ENCODE data around the gene MAGEA8. TPM values are rescaled to one million over a fixed set of nuclear protein-coding genes. Genes with fewer than 3 reads are reported as not detected.

The MAGEA8 gene
- total and polyA plus RNA-seq, 9 of the 15 experiments (the other 6 are each of a cell fraction or from before 2014, with no cell fraction given): 0.49 to 4.6 (median 1.9) TPM

DNA sequence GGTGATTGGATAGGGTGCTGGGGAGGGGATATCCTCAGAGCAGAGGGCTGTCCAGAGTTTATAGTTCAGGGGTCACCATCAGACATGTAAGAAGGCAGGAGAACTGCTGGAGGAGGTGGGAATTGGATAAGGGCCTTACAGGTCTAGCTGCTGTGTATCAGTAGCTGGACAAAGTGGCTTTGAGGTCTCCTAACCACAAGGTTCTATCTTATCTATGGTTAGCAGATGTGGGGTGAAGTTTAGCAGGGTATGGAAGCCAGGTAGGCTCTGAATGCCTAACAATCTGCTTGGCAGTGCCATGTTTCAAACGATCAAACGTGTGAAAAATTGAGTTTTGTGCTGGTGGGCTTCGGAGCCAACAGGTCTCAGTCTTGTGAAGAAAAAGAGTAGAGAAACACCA, 32.1 kb upstream of the MAGEA8 start:
- no peak overlapping the region; the same call in 2 of the 3 replicates for H3K27ac ChIP-seq (ENCODE audit: extremely low read depth, low read depth, low read length)
- H3K36me3 ChIP-seq (ENCODE audit: control insufficient read depth, insufficient read depth, low read length): no peaks in the 10 kb centered on the region
- peak; percentile 69 for FAIRE-seq
- TF ChIP-seq KDM1A (IDR thresholded peaks at IDR 0.05) (0 out of 4 replicates have a peak, but pooled peaks of 1 of the 2 experiments have one; percentile 17), NCOR1 (IDR thresholded peaks at IDR 0.05) (peak; percentile 79), ZNF224 (CRISPR knock-in tag; IDR thresholded peaks at IDR 0.05) (no peak), PCBP1 (IDR thresholded peaks at IDR 0.05; ENCODE audit: low read depth, low read length, poor library complexity, severe bottlenecking) (no peak), HMG20A (CRISPR knock-in tag; conservative IDR thresholded peaks at IDR 0.05) (no peak), ZNF668 (CRISPR knock-in tag; IDR thresholded peaks at IDR 0.05) (no peak), E2F3 (CRISPR knock-in tag; IDR thresholded peaks at IDR 0.05) (no peak), FOXK2 (conservative IDR thresholded peaks at IDR 0.05 in 1 of 2, IDR thresholded peaks at IDR 0.05 in 1 of 2; ENCODE audit: low read depth in 2 of 2) (no peak), KLF6 (CRISPR knock-in tag; IDR thresholded peaks at IDR 0.05; ENCODE audit: borderline replicate concordance) (no peak), SNIP1 (IDR thresholded peaks at IDR 0.05; ENCODE audit: low read depth) (no peak), ZNF239 (CRISPR knock-in tag; IDR thresholded peaks at IDR 0.05) (no peak), BRD9 (IDR thresholded peaks at IDR 0.05; ENCODE audit: low read depth, partially characterized antibody) (no peak), BRCA1 (IDR thresholded peaks at IDR 0.05) (no peak), BRCA1 (CRISPR knock-in tag; IDR thresholded peaks at IDR 0.05) (no peak)
- TF ChIP-seq, protein P1, sequence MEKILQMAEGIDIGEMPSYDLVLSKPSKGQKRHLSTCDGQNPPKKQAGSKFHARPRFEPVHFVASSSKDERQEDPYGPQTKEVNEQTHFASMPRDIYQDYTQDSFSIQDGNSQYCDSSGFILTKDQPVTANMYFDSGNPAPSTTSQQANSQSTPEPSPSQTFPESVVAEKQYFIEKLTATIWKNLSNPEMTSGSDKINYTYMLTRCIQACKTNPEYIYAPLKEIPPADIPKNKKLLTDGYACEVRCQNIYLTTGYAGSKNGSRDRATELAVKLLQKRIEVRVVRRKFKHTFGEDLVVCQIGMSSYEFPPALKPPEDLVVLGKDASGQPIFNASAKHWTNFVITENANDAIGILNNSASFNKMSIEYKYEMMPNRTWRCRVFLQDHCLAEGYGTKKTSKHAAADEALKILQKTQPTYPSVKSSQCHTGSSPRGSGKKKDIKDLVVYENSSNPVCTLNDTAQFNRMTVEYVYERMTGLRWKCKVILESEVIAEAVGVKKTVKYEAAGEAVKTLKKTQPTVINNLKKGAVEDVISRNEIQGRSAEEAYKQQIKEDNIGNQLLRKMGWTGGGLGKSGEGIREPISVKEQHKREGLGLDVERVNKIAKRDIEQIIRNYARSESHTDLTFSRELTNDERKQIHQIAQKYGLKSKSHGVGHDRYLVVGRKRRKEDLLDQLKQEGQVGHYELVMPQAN (IDR thresholded peaks at IDR 0.05; ENCODE audit: borderline replicate concordance): no peak
- TF ChIP-seq, protein P2, sequence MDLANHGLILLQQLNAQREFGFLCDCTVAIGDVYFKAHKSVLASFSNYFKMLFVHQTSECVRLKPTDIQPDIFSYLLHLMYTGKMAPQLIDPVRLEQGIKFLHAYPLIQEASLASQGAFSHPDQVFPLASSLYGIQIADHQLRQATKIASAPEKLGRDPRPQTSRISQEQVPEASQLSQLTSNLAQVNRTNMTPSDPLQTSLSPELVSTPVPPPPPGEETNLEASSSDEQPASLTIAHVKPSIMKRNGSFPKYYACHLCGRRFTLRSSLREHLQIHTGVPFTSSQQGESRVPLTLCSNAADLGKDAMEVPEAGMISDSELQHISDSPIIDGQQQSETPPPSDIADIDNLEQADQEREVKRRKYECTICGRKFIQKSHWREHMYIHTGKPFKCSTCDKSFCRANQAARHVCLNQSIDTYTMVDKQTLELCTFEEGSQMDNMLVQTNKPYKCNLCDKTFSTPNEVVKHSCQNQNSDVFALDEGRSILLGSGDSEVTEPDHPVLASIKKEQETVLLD (IDR thresholded peaks at IDR 0.05): no peak
- TF ChIP-seq, protein P3, sequence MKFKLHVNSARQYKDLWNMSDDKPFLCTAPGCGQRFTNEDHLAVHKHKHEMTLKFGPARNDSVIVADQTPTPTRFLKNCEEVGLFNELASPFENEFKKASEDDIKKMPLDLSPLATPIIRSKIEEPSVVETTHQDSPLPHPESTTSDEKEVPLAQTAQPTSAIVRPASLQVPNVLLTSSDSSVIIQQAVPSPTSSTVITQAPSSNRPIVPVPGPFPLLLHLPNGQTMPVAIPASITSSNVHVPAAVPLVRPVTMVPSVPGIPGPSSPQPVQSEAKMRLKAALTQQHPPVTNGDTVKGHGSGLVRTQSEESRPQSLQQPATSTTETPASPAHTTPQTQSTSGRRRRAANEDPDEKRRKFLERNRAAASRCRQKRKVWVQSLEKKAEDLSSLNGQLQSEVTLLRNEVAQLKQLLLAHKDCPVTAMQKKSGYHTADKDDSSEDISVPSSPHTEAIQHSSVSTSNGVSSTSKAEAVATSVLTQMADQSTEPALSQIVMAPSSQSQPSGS (CRISPR knock-in tag; IDR thresholded peaks at IDR 0.05): no peak
- TF ChIP-seq, protein P4, sequence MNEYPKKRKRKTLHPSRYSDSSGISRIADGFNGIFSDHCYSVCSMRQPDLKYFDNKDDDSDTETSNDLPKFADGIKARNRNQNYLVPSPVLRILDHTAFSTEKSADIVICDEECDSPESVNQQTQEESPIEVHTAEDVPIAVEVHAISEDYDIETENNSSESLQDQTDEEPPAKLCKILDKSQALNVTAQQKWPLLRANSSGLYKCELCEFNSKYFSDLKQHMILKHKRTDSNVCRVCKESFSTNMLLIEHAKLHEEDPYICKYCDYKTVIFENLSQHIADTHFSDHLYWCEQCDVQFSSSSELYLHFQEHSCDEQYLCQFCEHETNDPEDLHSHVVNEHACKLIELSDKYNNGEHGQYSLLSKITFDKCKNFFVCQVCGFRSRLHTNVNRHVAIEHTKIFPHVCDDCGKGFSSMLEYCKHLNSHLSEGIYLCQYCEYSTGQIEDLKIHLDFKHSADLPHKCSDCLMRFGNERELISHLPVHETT (CRISPR knock-in tag; conservative IDR thresholded peaks at IDR 0.05 in 1 of 2, IDR thresholded peaks at IDR 0.05 in 1 of 2): no peak

More for the DNA sequence above, 32.1 kb upstream of the MAGEA8 start:
- Histone ChIP-seq H3K27me3 (ENCODE audit: control insufficient read depth in 2 of 2, insufficient read depth in 2 of 2, low read length in 2 of 2) (no peaks in the 10 kb centered on the region), H3K9me1 (ENCODE audit: control insufficient read depth, insufficient read depth, low read length) (no peaks in the 10 kb centered on the region), H3K9ac (ENCODE audit: insufficient read depth in 1 of 2, low read depth in 2 of 2, low read length in 2 of 2) (no peak overlapping the region), H3K4me3 (no peak overlapping the region), H4K20me1 (replicated peaks; ENCODE audit: control insufficient read depth, insufficient read depth, low read length) (no peaks in the 10 kb centered on the region), H3K79me2 (ENCODE audit: control insufficient read depth, insufficient read depth, low read length) (no peaks in the 10 kb centered on the region), H2AFZ (ENCODE audit: low read depth, low read length) (no peak overlapping the region), H3K4me1 (replicated peaks in 1 of 2; ENCODE audit: control insufficient read depth in 2 of 2, insufficient read depth in 2 of 2, low read length in 2 of 2) (peaks cover 5 to 39% of the 10 kb centered on the region in 2 experiments; a peak in 3 of 5 replicates), H3K4me2 (ENCODE audit: insufficient read depth, low read length) (peak overlapping the region; percentile 32), H3K9me3 (replicated peaks; ENCODE audit: control insufficient read depth, insufficient read depth, low read depth, low read length) (peaks cover 5% of the 10 kb centered on the region; the same call in 1 of the 2 replicates)
- ATAC-seq: peak; percentile 86
- ChIA-PET POLR2A (interaction anchor here (0.5 to 1.4 kb wide), 3 partner anchors 13 to 59 kb away, joined by 3 read pairs; no protein-coding TSS in a partner anchor), CTCF (ENCODE audit: low intra/inter-chr PET ratio) (no interaction called here)
- in situ Hi-C loops (cut with MboI) (no loop called here), intact Hi-C loops (cut with micrococcal nuclease) (no loop called here)
- WGBS (ENCODE audit: insufficient coverage, low coverage, missing lambda C conversion rate): 25% methylated on average over 3 of the region's 3 CpGs
- no TSS peak for BruUV-seq (replicated peaks)
- peak; percentile 47 to 65 (median 56) for DNase-seq (ENCODE audit: extremely low read depth in 1 of 4, low spot score in 3 of 4)

All from K562 (cell line).